Activated naive CD4-positive, alpha-beta T cell treated with Interleukin-2 at 50 U/mL for 16 hours (primary cell): ENCODE results near the gene OAT.

Experiments used
- DNase-seq: peaks from one replicate; pipeline ENCODE4 v3.0.0-alpha.2; 2020

The OAT gene

GRCh38 chr10:124418726-124419501, at the start of gene OAT:
Gene OAT, minus strand, starts transcription at chr10:124418923. Its CDS starts 6,752 bp downstream, at chr10:124412171.
- peak; percentile 97 for DNase-seq

GRCh38 chr10:124467165-124467564, 48.4 kb upstream of the OAT start:
- no peak for DNase-seq

GRCh38 chr10:124465777-124466488, 47.2 kb upstream of the OAT start:
- DNase-seq, result no peak

- no peak for DNase-seq
These were observed 46.5 kb upstream of the OAT start for GRCh38 chr10:124465003-124465776.

GRCh38 chr10:124464028-124464965, 45.6 kb upstream of the OAT start:
- no peak for DNase-seq

GRCh38 chr10:124462348-124462695, 43.6 kb upstream of the OAT start:
- DNase-seq, result no peak

- DNase-seq, result peak; percentile 89
These were observed 43.1 kb upstream of the OAT start, which contains the start of gene LHPP for GRCh38 chr10:124461642-124462347. Gene LHPP, plus strand, starts transcription at chr10:124461823. Its CDS starts 40 bp downstream, at chr10:124461863.

GRCh38 chr10:124460144-124460543, 41.4 kb upstream of the OAT start:
- no peak for DNase-seq

GRCh38 chr10:124459395-124459794, 40.7 kb upstream of the OAT start:
- no peak for DNase-seq

- DNase-seq, result no peak
These were observed 40.2 kb upstream of the OAT start for GRCh38 chr10:124458889-124459288.

- no peak for DNase-seq
These were observed 39.8 kb upstream of the OAT start for GRCh38 chr10:124458473-124458872.

- no peak for DNase-seq
These were observed 36.7 kb upstream of the OAT start for GRCh38 chr10:124455441-124455840.

GRCh38 chr10:124453960-124454610, 35.4 kb upstream of the OAT start:
- no peak for DNase-seq

- no peak for DNase-seq
These were observed 32.6 kb upstream of the OAT start for GRCh38 chr10:124451276-124451675.

- DNase-seq, result no peak
These were observed 32.0 kb upstream of the OAT start for GRCh38 chr10:124450783-124451057.

GRCh38 chr10:124450012-124450782, 31.5 kb upstream of the OAT start, which contains the start of gene NKX1-2:
Gene NKX1-2, minus strand, starts transcription at chr10:124450035. Its CDS starts 92 bp downstream, at chr10:124449943.
- no peak for DNase-seq

GRCh38 chr10:124449170-124450011, 30.7 kb upstream of the OAT start:
- no peak for DNase-seq

- no peak for DNase-seq
These were observed 30.0 kb upstream of the OAT start for GRCh38 chr10:124448696-124449169.

GRCh38 chr10:124447751-124448466, 29.2 kb upstream of the OAT start:
- DNase-seq, result no peak
